Gastrocnemius medialis (tissue), 4 donors: ENCODE results near the gene MUC5B.

Experiments used
- CTCF ChIP-seq, 5 experiments: fragments of 450-650 bp in 3 of 5; fragments of 200-600 bp in 2 of 5; sonication (generic) in 2 of 5; IDR thresholded peaks in 4 of 5; conservative IDR thresholded peaks in 1 of 5; 1 replicate in 4 of 5; 2 replicates in 1 of 5; pipeline ENCODE4 v1.5.1; 2016 to 2019; ENCODE audit warnings: antibody characterized with exemption in 5 of 5, mild to moderate bottlenecking in 3 of 5, moderate library complexity in 3 of 5
- POLR2A ChIP-seq, 2 donors: fragments of 450-650 bp; IDR thresholded peaks; one replicate each; pipeline ENCODE4 v1.6.1; 2017; ENCODE audit warnings: antibody characterized with exemption in 2 of 2, mild to moderate bottlenecking in 2 of 2, moderate library complexity in 2 of 2

- no peak for TF ChIP-seq CTCF (IDR thresholded peaks at IDR 0.05 in 4 of 5, conservative IDR thresholded peaks at IDR 0.05 in 1 of 5)
- no peak for TF ChIP-seq POLR2A (IDR thresholded peaks at IDR 0.05)
Observed at GRCh38 chr11:1259076-1259461, 36.2 kb downstream of the MUC5B start.
